Prostate gland (tissue), 2 donors: ENCODE measurements around the gene TGM6. TPM values are rescaled to one million over a fixed set of nuclear protein-coding genes. Genes with fewer than 3 reads are reported as not detected.

Experiments
- DNase-seq: peaks from one replicate; pipeline ENCODE4 v3.0.0-alpha.2; 2019; ENCODE audit warnings: low spot score
- H3K27ac ChIP-seq, 2 donors: fragments of 200-600 bp; sonication (generic); 2 replicates each; pipeline ENCODE4 v1.5.1; 2017 to 2019
- H3K27me3 ChIP-seq: fragments of 200-600 bp; sonication (generic); replicated peaks from 2 replicates; pipeline ENCODE4 v1.5.1; 2019; ENCODE audit not compliant: insufficient read depth
- H3K36me3 ChIP-seq, 2 donors: fragments of 200-600 bp; sonication (generic); 1 replicate in 1 of 2; 2 replicates in 1 of 2; pipeline versions ENCODE4 v1.5.1 to v1.8.1; 2017 to 2019
- H3K4me1 ChIP-seq: fragments of 200-600 bp; sonication (generic); replicated peaks from 2 replicates; pipeline ENCODE4 v1.5.1; 2019
- H3K4me3 ChIP-seq, 2 donors: fragments of 200-600 bp; sonication (generic); 2 replicates each; pipeline ENCODE4 v1.5.1; 2017 to 2019
- H3K9me3 ChIP-seq: fragments of 200-600 bp; sonication (generic); 2 replicates; pipeline ENCODE4 v1.5.1; 2017
- CTCF ChIP-seq, 4 experiments: fragments of 200-600 bp in 2 of 4; fragments of 450-650 bp in 2 of 4; sonication (generic) in 2 of 4; IDR thresholded peaks; 1 replicate in 3 of 4; 2 replicates in 1 of 4; pipeline ENCODE4 v1.5.1; 2016 to 2019; ENCODE audit warnings: antibody characterized with exemption in 4 of 4, mild to moderate bottlenecking in 2 of 4, moderate library complexity in 2 of 4
- POLR2A ChIP-seq: fragments of 450-650 bp; IDR thresholded peaks from one replicate; pipeline ENCODE4 v1.6.1; 2016; ENCODE audit warnings: antibody characterized with exemption, mild to moderate bottlenecking
- POLR2AphosphoS5 ChIP-seq: sonication (generic); formaldehyde crosslinking; IDR thresholded peaks from one replicate; pipeline ENCODE4 v1.6.1; 2017; ENCODE audit warnings: antibody characterized with exemption
- WGBS: methylation state at CpG from one replicate; pipeline ENCODE4 v1.1.5; 2018; 5-methylcytosine and 5-hydroxymethylcytosine counted together
- intact Hi-C: fragments of 100-400 bp; cut with DNase I; formaldehyde crosslinking; loops from one replicate; pipeline ENCODE4 v1.14.2; 2022
- total RNA-seq, 2 donors: library from RNA; depleted of rRNA; stranded (reverse); fragments of >200 nt; gene quantifications; one replicate each; pipeline ENCODE4 v1.1.0, GENCODE V29; 2016

TGM6 gene
- total RNA-seq, 2 donors from 2014 or later: not detected

- no peak for DNase-seq
Measured at GRCh38 chr20:2374346-2375125, 6.2 kb upstream of the TGM6 start.

GRCh38 chr20:2378893-2379292 lies 1.8 kb upstream of the TGM6 start:
- no peak for TF ChIP-seq POLR2A
- no peak for TF ChIP-seq CTCF (IDR thresholded peaks at IDR 0.05)
- TF ChIP-seq POLR2AphosphoS5: no peak
- no peaks in the 10 kb centered on the region for H3K36me3 ChIP-seq
- H3K4me1 ChIP-seq: no peaks in the 10 kb centered on the region
- intact Hi-C loops: no loop called here
- DNase-seq: no peak
- H3K27ac ChIP-seq: no peak overlapping the region
- H3K9me3 ChIP-seq: no peaks in the 10 kb centered on the region
- no peak overlapping the region for H3K4me3 ChIP-seq
- 92% methylated on average over 7 of the region's 7 CpGs for WGBS
- no peaks in the 10 kb centered on the region for H3K27me3 ChIP-seq

More at GRCh38 chr20:2374346-2375125, 6.2 kb upstream of the TGM6 start:
- Histone ChIP-seq H3K4me1 (no peaks in the 10 kb centered on the region), H3K27ac (no peak overlapping the region), H3K36me3 (no peaks in the 10 kb centered on the region), H3K9me3 (no peaks in the 10 kb centered on the region), H3K27me3 (no peaks in the 10 kb centered on the region), H3K4me3 (no peak overlapping the region)
- WGBS: 67% methylated on average over 7 of the region's 9 CpGs
- intact Hi-C loops: no loop called here
- TF ChIP-seq CTCF (IDR thresholded peaks at IDR 0.05) (no peak), POLR2AphosphoS5 (no peak), POLR2A (no peak)

- Histone ChIP-seq H3K4me3 (no peak overlapping the region), H3K27ac (no peak overlapping the region), H3K27me3 (no peaks in the 10 kb centered on the region), H3K4me1 (no peaks in the 10 kb centered on the region), H3K36me3 (no peaks in the 10 kb centered on the region), H3K9me3 (no peaks in the 10 kb centered on the region)
- DNase-seq: no peak
- intact Hi-C loops: no loop called here
- WGBS: 32% methylated on average over 9 of the region's 9 CpGs
- TF ChIP-seq CTCF (IDR thresholded peaks at IDR 0.05): no peak
- no peak for TF ChIP-seq POLR2AphosphoS5
- TF ChIP-seq POLR2A: no peak
Measured at GRCh38 chr20:2379511-2380229, 1.0 kb upstream of the TGM6 start.

- Histone ChIP-seq H3K4me1 (no peaks in the 10 kb centered on the region), H3K4me3 (no peak overlapping the region), H3K27ac (no peak overlapping the region), H3K9me3 (no peaks in the 10 kb centered on the region), H3K36me3 (no peaks in the 10 kb centered on the region), H3K27me3 (no peaks in the 10 kb centered on the region)
- intact Hi-C loops: no loop called here
- WGBS: 80% methylated on average over 7 of the region's 7 CpGs
- DNase-seq: no peak
- TF ChIP-seq POLR2AphosphoS5 (no peak), POLR2A (no peak), CTCF (IDR thresholded peaks at IDR 0.05) (no peak)
Measured at GRCh38 chr20:2381303-2381702, 602 bp downstream of the TGM6 start.

GRCh38 chr20:2382833-2383232 lies 2.1 kb downstream of the TGM6 start:
- H3K4me1 ChIP-seq: no peaks in the 10 kb centered on the region
- no peak for DNase-seq
- TF ChIP-seq CTCF (IDR thresholded peaks at IDR 0.05): no peak
- no peak for TF ChIP-seq POLR2A
- no peak for TF ChIP-seq POLR2AphosphoS5
- no peak overlapping the region for H3K27ac ChIP-seq
- no peaks in the 10 kb centered on the region for H3K27me3 ChIP-seq
- intact Hi-C loops: no loop called here
- WGBS: 91% methylated on average over 2 of the region's 2 CpGs
- H3K36me3 ChIP-seq: no peaks in the 10 kb centered on the region
- H3K4me3 ChIP-seq: no peak overlapping the region
- no peaks in the 10 kb centered on the region for H3K9me3 ChIP-seq
